ENCODE results near the gene OR1N1.
"Not testable (repeated sequence)": the region's sequence is repeated elsewhere in the genome, so short reads cannot be mapped to it uniquely, and the experiment has no call there.

Gene OR1N1

DNA sequence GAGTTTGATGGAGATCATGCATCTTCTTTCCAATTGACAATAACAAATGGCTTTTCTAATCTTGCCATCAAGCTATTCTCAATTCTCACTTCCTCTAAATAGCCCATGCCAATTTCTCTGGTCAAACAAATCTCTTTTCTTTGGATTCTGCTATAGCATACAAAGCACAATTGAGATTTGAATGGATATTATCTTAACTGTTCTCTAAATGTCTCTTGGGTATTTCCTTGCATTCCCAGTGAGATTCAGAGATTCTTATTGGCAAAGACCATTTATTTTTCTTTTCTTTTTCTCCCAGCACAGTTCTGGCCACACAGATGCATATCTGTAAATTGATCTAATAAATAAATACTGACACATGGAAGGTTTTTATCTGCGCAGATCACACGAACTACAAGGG is 25.7 kb upstream of the OR1N1 start, which contains the start of gene OR1N2:
Gene OR1N2, plus strand, starts transcription at position 301 of the 400 bp plus-strand sequence. CDS start 100 bp downstream, outside the sequence.
- H3K4me3 ChIP-seq (ENCODE audit: low read depth, low read length), result no peak within 1 kb of the TSS
- TF ChIP-seq, protein P1, sequence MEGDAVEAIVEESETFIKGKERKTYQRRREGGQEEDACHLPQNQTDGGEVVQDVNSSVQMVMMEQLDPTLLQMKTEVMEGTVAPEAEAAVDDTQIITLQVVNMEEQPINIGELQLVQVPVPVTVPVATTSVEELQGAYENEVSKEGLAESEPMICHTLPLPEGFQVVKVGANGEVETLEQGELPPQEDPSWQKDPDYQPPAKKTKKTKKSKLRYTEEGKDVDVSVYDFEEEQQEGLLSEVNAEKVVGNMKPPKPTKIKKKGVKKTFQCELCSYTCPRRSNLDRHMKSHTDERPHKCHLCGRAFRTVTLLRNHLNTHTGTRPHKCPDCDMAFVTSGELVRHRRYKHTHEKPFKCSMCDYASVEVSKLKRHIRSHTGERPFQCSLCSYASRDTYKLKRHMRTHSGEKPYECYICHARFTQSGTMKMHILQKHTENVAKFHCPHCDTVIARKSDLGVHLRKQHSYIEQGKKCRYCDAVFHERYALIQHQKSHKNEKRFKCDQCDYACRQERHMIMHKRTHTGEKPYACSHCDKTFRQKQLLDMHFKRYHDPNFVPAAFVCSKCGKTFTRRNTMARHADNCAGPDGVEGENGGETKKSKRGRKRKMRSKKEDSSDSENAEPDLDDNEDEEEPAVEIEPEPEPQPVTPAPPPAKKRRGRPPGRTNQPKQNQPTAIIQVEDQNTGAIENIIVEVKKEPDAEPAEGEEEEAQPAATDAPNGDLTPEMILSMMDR (IDR thresholded peaks at IDR 0.05; ENCODE audit: low read depth, low read length), result no peak
- no peak for TF ChIP-seq POLR2A (IDR thresholded peaks at IDR 0.05; ENCODE audit: extremely low read depth, insufficient read length)
- TF ChIP-seq, protein P2, sequence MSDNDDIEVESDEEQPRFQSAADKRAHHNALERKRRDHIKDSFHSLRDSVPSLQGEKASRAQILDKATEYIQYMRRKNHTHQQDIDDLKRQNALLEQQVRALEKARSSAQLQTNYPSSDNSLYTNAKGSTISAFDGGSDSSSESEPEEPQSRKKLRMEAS (IDR thresholded peaks at IDR 0.05; ENCODE audit: low read depth, low read length), result no peak
- no peak for TF ChIP-seq MYC (IDR thresholded peaks at IDR 0.05; ENCODE audit: low read depth, low read length)
- no peak for DNase-seq (ENCODE audit: low read depth)

DNA sequence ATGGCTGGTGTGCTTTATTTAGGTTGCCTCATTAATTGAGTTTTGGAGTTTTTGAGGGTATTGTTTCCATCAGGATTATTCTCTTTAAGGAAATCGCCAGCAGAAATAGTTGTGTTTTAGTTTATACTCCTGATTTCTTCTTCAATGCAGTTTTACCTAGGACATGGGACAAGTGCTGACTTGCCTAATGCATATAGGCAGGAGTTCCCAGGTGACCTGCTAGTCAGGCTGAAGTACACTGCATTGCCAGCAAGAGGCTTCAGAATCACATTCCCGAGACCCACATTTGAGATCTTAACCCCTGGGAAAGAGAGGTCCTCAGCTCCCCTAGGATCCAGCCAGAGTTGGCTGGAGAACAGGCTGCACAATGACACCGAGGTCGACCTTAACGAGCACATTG is 24.3 kb upstream of the OR1N1 start:
- DNase-seq (ENCODE audit: low read depth), result no peak
- no peak for TF ChIP-seq MYC (IDR thresholded peaks at IDR 0.05; ENCODE audit: low read depth, low read length)
- TF ChIP-seq, protein P2 (IDR thresholded peaks at IDR 0.05; ENCODE audit: low read depth, low read length), result no peak
- TF ChIP-seq, protein P1 (IDR thresholded peaks at IDR 0.05; ENCODE audit: low read depth, low read length), result no peak
- TF ChIP-seq POLR2A (IDR thresholded peaks at IDR 0.05; ENCODE audit: extremely low read depth, insufficient read length), result no peak
- no peak overlapping the region for H3K4me3 ChIP-seq (ENCODE audit: low read depth, low read length)

- TF ChIP-seq MYC (IDR thresholded peaks at IDR 0.05; ENCODE audit: low read depth, low read length) (no peak), POLR2A (IDR thresholded peaks at IDR 0.05; ENCODE audit: extremely low read depth, insufficient read length) (no peak)
- TF ChIP-seq, protein P2 (IDR thresholded peaks at IDR 0.05; ENCODE audit: low read depth, low read length), result no peak
- TF ChIP-seq, protein P1 (IDR thresholded peaks at IDR 0.05; ENCODE audit: low read depth, low read length), result no peak
These were observed 19.1 kb upstream of the OR1N1 start for GRCh38 chr9:122546196-122546595.

GRCh38 chr9:122538757-122539156 is 11.7 kb upstream of the OR1N1 start:
- no peak for DNase-seq (ENCODE audit: low read depth)
- TF ChIP-seq POLR2A (IDR thresholded peaks at IDR 0.05; ENCODE audit: extremely low read depth, insufficient read length) (no peak), MYC (IDR thresholded peaks at IDR 0.05; ENCODE audit: low read depth, low read length) (no peak)
- TF ChIP-seq, protein P1 (IDR thresholded peaks at IDR 0.05; ENCODE audit: low read depth, low read length), result no peak
- TF ChIP-seq, protein P2 (IDR thresholded peaks at IDR 0.05; ENCODE audit: low read depth, low read length), result no peak
- no peak overlapping the region for H3K4me3 ChIP-seq (ENCODE audit: low read depth, low read length)

More at GRCh38 chr9:122546196-122546595, 19.1 kb upstream of the OR1N1 start:
- no peak overlapping the region for H3K4me3 ChIP-seq (ENCODE audit: low read depth, low read length)
- DNase-seq (ENCODE audit: low read depth), result no peak

GRCh38 chr9:122537066-122537465 is 10.0 kb upstream of the OR1N1 start:
- H3K4me3 ChIP-seq (ENCODE audit: low read depth, low read length); DNase-seq (ENCODE audit: low read depth): not testable (repeated sequence)

DNA sequence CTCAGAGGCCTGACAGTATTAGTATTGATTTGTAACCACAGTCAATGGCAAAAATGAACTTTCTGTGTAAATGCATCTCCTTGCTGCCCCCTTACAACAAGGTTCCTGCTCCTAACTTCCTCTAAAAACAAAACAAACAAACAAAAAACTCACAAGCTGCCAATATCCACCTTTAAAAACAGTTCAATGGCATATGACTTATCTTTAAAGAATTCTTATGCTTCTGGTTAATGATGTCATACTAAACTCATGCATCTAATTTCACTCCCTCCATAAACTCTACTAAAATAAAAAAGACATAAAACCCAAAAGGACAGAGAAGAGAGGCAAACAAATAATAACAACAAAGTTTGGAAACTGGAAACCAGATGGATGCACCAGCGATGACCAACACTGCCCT is 9.0 kb upstream of the OR1N1 start:
- no peak overlapping the region for H3K4me3 ChIP-seq (ENCODE audit: low read depth, low read length)
- TF ChIP-seq POLR2A (IDR thresholded peaks at IDR 0.05; ENCODE audit: extremely low read depth, insufficient read length) (no peak), MYC (IDR thresholded peaks at IDR 0.05; ENCODE audit: low read depth, low read length) (no peak)
- TF ChIP-seq, protein P1 (IDR thresholded peaks at IDR 0.05; ENCODE audit: low read depth, low read length), result no peak
- TF ChIP-seq, protein P2 (IDR thresholded peaks at IDR 0.05; ENCODE audit: low read depth, low read length), result no peak
- DNase-seq (ENCODE audit: low read depth), result no peak

GRCh38 chr9:122531157-122531556 is 4.1 kb upstream of the OR1N1 start:
- not testable (repeated sequence) for DNase-seq (ENCODE audit: low read depth); H3K4me3 ChIP-seq (ENCODE audit: low read depth, low read length)
